CD4-positive, alpha-beta T cell treated with Interferon alpha-2 for 1 hour (primary cell): ENCODE data around the gene TSPAN11.
"Not testable (repeated sequence)": the region's sequence is repeated elsewhere in the genome, so short reads cannot be mapped to it uniquely, and the experiment has no call there.

Experiments used
- DNase-seq, 2 donors: peaks; one replicate each; pipeline ENCODE4 v3.0.0-alpha.2; 2020 to 2022

Gene TSPAN11

GRCh38 chr12:31021809-31022494 is 95.4 kb downstream of the TSPAN11 start:
- DNase-seq = no peak

DNA sequence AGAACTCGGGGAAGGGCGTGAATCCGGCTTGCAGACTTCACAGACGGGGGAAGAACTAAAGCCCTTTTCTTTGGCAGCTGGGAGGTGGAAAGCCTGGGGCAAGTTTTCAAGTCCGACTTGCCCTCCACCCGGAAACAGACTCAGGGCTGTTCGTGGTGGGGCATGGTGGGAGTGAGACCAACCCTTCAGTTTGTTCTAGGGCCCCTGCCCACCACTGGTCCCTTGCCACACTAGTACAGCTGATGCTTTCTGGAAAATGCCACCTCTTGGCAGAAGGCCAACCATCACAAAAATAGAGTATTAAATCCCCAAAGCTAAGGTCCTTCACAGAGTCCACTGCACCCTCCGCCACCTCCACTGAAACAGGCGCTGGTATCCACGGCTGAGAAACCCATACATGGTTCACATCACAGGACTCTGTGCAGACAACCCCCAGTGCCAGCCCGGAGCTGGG is 96.8 kb downstream of the TSPAN11 start:
- DNase-seq = no peak

DNA sequence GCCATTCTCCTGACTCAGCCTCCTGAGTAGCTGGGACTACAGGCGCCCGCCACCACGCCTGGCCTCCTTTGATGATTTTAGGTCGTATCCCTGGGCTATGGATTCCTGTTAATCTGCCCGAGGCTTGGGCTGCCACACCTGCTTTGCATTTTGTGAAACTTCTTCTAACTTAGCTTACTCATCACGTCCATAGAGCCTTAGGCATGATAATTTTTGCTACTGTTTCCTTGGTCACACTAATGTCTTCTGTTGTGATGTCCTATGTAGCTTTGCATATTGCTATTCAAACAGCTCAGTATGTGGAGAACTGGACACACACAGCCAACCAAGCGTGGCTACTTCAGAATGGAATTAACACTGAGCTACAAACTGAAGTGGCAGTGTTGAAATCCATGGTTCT is 99.7 kb downstream of the TSPAN11 start:
- no peak for DNase-seq

GRCh38 chr12:31027006-31027405 is 100.5 kb downstream of the TSPAN11 start:
- not testable (repeated sequence) for DNase-seq

DNA sequence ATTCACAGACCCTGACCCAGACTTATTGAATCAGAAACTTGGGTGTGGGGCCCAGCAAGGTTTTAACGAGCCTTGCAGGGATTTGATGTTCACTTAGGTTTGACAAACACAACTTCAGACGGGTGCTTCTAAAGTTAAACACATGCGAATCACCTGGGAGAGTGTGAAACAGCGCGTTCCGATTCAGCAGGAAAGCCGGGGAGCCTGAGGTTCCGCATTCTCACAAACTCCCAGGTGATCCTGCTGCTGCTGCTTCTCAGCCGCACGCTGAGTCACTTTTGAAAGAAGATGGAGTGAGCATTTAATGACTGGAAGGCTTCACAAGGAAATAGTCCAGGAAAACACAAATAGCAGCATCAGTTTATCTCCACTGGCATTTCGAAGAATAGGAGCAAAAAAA is 102.9 kb downstream of the TSPAN11 start:
- no peak for DNase-seq

DNA sequence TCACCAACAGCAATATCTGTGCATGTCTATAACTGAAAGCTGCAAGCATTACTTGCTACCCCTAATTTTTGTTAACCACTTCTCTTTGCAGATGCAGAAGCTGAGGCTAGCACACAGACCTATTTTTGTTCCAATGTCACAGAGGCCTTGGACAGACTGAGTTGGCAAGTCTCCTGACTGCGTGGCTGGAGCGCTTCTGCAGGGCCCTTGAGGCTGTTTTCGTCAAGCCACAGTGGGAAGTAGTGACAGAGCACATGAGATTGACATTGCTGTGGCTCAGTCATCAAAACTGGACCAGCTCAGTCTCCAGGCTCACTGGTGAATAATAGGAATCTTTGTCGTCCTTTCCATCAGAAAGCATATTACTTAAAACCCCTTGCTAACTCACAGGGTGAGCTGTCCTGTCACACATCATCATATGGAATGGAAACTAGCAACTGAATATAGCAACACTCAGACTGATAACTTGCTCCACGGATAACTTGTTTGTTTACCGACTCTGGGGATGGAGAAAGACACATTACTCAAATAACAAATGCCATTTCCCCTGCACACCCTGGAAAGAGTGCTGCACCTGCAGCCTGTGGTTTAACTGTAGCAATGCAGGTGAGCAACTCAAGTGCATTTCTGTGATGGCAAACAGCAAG is 103.5 kb downstream of the TSPAN11 start:
- no peak for DNase-seq

- DNase-seq = no peak
These were observed 105.4 kb downstream of the TSPAN11 start for GRCh38 chr12:31031951-31032335.

DNA sequence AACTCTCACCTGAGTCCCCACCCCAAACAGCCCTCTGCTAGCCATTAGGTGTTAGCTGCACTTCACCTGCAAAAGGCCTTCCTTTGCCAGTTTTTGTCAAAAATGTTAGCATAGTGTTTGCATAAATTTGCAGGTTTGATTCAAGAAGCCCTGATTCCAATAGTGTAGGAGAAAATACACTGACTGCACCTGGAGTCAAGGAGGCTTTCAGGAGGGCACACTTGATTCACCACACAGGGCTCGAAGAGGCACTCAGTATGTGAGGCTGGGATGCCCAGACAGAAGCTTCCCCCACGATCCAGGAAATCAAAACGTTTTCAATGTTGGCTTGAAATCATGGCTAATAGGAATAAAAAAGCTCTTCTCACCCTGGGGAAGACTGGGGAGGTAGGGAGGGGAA is 106.6 kb downstream of the TSPAN11 start:
- DNase-seq = no peak

- DNase-seq = no peak
These were observed 107.1 kb downstream of the TSPAN11 start for GRCh38 chr12:31033681-31034080.

- DNase-seq = no peak
These were observed 107.8 kb downstream of the TSPAN11 start for GRCh38 chr12:31034372-31034771.

GRCh38 chr12:31035226-31035625 is 108.7 kb downstream of the TSPAN11 start:
- no peak for DNase-seq

GRCh38 chr12:31035967-31036665 is 109.6 kb downstream of the TSPAN11 start:
- no peak for DNase-seq

GRCh38 chr12:31037028-31037427 is 110.5 kb downstream of the TSPAN11 start:
- no peak for DNase-seq

DNA sequence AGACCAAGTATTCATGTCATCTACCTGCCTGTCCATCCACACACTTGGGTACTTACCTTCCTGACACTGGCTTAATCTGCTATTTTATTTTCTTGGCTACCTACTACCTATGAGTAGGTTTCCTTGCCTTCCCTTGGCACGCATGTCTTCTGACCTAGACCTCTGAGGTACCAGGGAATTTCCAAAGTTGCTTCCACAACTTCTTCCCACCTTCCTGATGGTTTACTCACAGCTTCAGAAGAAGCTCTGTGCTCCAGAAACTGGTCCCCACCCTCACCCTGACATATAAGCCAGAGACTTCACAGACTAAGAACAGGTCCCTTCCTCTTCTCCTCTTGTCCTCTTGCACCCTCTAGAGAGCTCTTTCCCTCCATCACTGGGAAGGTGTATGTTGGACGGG is 111.4 kb downstream of the TSPAN11 start:
- DNase-seq = no peak

GRCh38 chr12:31041033-31041564 is 114.6 kb downstream of the TSPAN11 start:
- no peak for DNase-seq
